ENCODE results near the gene NUFIP1. TPM values are rescaled to one million over a fixed set of nuclear protein-coding genes. Genes with fewer than 3 reads are reported as not detected.

The NUFIP1 gene
- total RNA-seq (2022; extraction: Qiagen RNA extraction; ENCODE audit: low read depth) = 6.3 to 7.7 TPM (median 6.5 TPM) in 5 replicates

GRCh38 chr13:44989071-44989889, at the start of gene NUFIP1, which contains the start of gene GPALPP1:
TSS of gene NUFIP1 (minus strand) at chr13:44989471. CDS start at chr13:44989436, 35 bp downstream.
TSS of gene GPALPP1 (plus strand) at chr13:44989538. CDS start at chr13:44989655, 117 bp downstream.

Other genes with a start within 250 kb of the NUFIP1 start
- 8.2 to 14.7 TPM (median 10.1 TPM) in 5 replicates for gene GPALPP1, start 67 bp upstream of the NUFIP1 start, total RNA-seq (2022; extraction: Qiagen RNA extraction; ENCODE audit: low read depth)
- 20.2 to 24.6 TPM (median 20.8 TPM) in 5 replicates for gene GTF2F2, start 131.0 kb upstream of the NUFIP1 start, total RNA-seq (2022; extraction: Qiagen RNA extraction; ENCODE audit: low read depth)
- gene KCTD4, start 211.6 kb upstream of the NUFIP1 start, total RNA-seq (2022; extraction: Qiagen RNA extraction; ENCODE audit: low read depth) = not detected in 5 replicates